Measurements from ENCODE around the gene FIBCD1.

- no peak for TF ChIP-seq POLR2AphosphoS5 (IDR thresholded peaks at IDR 0.05)
- TF ChIP-seq CTCF (IDR thresholded peaks at IDR 0.05) = no peak
- no peak for TF ChIP-seq EP300 (IDR thresholded peaks at IDR 0.05)
Measured at GRCh38 chr9:130927995-130928900, 10.8 kb downstream of the FIBCD1 start.
